DND-41 (cell line): Measurements from ENCODE around the gene RFNG.

ENCODE experiments used
- EZH2 ChIP-seq: IDR thresholded peaks from 3 replicates; pipeline ENCODE4 v1.6.1; 2012; ENCODE audit warnings: borderline replicate concordance, low read depth, mild to moderate bottlenecking, moderate library complexity, low read length, inconsistent platforms; ENCODE audit not compliant: severe bottlenecking
- TF ChIP-seq, protein P1 (sequence below): IDR thresholded peaks from 2 replicates; pipeline ENCODE4 v1.5.1; 2012; ENCODE audit warnings: borderline replicate concordance, low read length, moderate library complexity, mild to moderate bottlenecking; ENCODE audit not compliant: poor library complexity, severe bottlenecking; ENCODE audit errors: extremely low read depth

- TF ChIP-seq, protein P1, sequence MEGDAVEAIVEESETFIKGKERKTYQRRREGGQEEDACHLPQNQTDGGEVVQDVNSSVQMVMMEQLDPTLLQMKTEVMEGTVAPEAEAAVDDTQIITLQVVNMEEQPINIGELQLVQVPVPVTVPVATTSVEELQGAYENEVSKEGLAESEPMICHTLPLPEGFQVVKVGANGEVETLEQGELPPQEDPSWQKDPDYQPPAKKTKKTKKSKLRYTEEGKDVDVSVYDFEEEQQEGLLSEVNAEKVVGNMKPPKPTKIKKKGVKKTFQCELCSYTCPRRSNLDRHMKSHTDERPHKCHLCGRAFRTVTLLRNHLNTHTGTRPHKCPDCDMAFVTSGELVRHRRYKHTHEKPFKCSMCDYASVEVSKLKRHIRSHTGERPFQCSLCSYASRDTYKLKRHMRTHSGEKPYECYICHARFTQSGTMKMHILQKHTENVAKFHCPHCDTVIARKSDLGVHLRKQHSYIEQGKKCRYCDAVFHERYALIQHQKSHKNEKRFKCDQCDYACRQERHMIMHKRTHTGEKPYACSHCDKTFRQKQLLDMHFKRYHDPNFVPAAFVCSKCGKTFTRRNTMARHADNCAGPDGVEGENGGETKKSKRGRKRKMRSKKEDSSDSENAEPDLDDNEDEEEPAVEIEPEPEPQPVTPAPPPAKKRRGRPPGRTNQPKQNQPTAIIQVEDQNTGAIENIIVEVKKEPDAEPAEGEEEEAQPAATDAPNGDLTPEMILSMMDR = no peak
- no peak for TF ChIP-seq EZH2
These were observed 21.8 kb upstream of the RFNG start for GRCh38 chr17:82073446-82073845.
